HUDEP-2 (cell line): Measurements from ENCODE around the gene SCUBE1.

Source experiments
- DNase-seq, 76 experiments: peaks; one replicate each; lab custom pipeline; 2025; ENCODE audit not compliant: unreplicated experiment in 76 of 76; lab: John Stamatoyannopoulos, UW

The SCUBE1 gene

GRCh38 chr22:43167001-43167589 is 176.1 kb downstream of the SCUBE1 start:
- DNase-seq: peak in 48 of 76 experiments; percentile 15 to 76 (median 46)

GRCh38 chr22:43166132-43166930 is 176.8 kb downstream of the SCUBE1 start:
- DNase-seq: no peak

GRCh38 chr22:43164636-43165035 is 178.5 kb downstream of the SCUBE1 start:
- no peak for DNase-seq

GRCh38 chr22:43163241-43163795 is 179.9 kb downstream of the SCUBE1 start:
- DNase-seq: no peak

GRCh38 chr22:43162412-43163150 is 180.6 kb downstream of the SCUBE1 start:
- no peak for DNase-seq

- DNase-seq: no peak
Observed at GRCh38 chr22:43160497-43161126, 182.6 kb downstream of the SCUBE1 start.

- DNase-seq: peak in 9 of 76 experiments; percentile 7 to 28 (median 13)
Observed at GRCh38 chr22:43159484-43160178, 183.5 kb downstream of the SCUBE1 start.

- DNase-seq: no peak
Observed at GRCh38 chr22:43158778-43159483, 184.2 kb downstream of the SCUBE1 start.

GRCh38 chr22:43157874-43158546 is 185.2 kb downstream of the SCUBE1 start:
- DNase-seq: no peak

GRCh38 chr22:43156413-43156812 is 186.8 kb downstream of the SCUBE1 start:
- no peak for DNase-seq

GRCh38 chr22:43155789-43156188 is 187.4 kb downstream of the SCUBE1 start:
- no peak for DNase-seq

GRCh38 chr22:43154887-43155536 is 188.2 kb downstream of the SCUBE1 start:
- DNase-seq: peak in 60 of 76 experiments; percentile 5 to 75 (median 50)

GRCh38 chr22:43153899-43154298 is 189.3 kb downstream of the SCUBE1 start:
- DNase-seq: no peak

- peak in 73 of 76 experiments; percentile 7 to 90 (median 80) for DNase-seq
Observed at GRCh38 chr22:43152357-43153071, 190.7 kb downstream of the SCUBE1 start.

- DNase-seq: peak in 1 of 76 experiments; percentile 43
Observed at GRCh38 chr22:43152003-43152356, 191.2 kb downstream of the SCUBE1 start.

- DNase-seq: peak in 54 of 76 experiments; percentile 16 to 71 (median 54)
Observed at GRCh38 chr22:43151251-43152002, 191.7 kb downstream of the SCUBE1 start, which contains the start of gene TSPO. TSPO (plus strand) TSS chr22:43151559; CDS start chr22:43159239, 7,680 bp downstream.

GRCh38 chr22:43150731-43151206 is 192.4 kb downstream of the SCUBE1 start:
- peak in 1 of 76 experiments; percentile 2 for DNase-seq
